HG03135 (cell line): Measurements from ENCODE around the gene GCN1.

ENCODE experiments used
- ATAC-seq: cut with Tn5 transposase; IDR thresholded peaks from one replicate; pipeline ENCODE4 v1.9.1; 2021; ENCODE audit warnings: mild to moderate bottlenecking, moderate library complexity; ENCODE audit not compliant: unreplicated experiment

GCN1 gene

DNA sequence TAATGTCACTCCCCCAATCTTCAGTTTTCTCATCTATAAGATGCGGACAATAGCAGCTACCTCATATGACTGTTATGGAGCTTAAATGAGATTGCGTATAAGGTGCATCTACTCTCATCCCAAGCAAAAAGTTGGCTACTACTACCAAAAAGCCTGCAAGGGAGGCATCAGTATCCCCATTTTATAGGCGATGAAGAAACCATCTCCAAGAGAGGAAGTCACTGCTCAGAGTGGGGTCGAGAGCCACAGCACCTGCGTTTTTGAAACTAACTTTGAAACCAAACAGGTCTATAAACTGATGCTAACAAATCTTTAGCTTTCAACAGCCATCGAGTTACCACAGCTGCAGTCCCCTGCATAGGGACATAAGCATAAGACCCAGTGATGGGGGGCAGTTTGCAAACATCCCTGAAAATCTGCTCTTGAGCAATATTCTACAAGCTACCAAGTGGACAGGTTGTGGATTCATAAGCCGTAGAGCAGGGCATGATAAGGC is 3.5 kb downstream of the GCN1 start:
- ATAC-seq, result no peak

DNA sequence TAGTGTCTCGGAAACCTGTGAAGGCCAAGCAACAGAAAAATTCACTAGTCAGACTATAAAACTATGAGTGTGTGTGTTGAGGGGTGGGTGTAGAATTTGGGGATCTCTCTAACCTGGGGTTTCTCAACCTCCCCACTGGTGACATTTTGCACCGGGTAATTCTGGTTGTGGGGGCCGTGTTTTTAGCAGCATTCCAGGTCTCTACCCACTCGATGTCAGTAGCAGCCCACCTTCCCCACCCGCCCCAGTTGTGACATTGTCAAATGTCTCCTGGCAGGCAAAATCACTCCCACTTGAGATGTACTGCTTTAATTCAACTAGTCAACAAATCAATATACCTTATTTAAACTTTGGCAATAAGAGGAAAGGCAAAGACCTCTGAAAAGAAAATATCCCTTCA is 4.1 kb downstream of the GCN1 start:
- no peak for ATAC-seq

DNA sequence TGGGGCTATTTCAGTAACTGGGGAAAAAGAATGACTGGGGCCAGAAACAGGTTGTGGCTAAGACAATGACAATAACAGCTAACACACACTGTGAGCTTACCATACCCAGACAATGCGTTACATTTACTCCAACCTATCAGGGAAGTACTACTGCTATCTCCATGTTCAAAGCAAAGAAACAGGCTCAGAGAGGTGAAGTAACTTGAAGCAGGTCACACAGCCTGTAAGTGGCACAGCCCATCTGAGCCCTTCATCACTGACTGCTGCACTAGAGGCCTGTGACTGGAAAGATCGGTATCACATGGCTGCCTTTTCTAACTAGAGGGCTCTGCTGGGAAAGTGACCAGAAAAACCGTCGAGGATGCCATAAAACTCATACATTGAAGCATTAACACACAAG is 7.9 kb downstream of the GCN1 start:
- ATAC-seq, result no peak

DNA sequence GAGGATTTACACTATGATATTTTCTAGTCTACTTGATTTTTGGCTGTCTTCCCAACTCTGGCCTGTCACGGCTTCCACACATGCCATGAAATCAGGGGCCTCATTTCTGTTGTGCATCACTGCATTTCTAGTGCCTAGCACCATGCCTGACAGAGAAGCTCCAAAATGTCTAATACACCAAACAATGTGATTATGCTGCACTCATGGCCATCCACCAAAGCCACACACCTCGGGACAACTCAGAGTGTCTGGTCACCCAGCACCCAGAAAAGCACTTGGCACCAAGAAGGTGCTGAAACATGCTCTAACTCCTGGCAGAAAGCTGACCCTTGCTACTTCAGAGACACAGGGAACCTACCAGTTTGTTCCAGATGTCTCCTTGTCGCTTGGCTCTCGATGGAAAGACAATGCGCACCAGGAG is 11.3 kb downstream of the GCN1 start:
- ATAC-seq, result no peak

DNA sequence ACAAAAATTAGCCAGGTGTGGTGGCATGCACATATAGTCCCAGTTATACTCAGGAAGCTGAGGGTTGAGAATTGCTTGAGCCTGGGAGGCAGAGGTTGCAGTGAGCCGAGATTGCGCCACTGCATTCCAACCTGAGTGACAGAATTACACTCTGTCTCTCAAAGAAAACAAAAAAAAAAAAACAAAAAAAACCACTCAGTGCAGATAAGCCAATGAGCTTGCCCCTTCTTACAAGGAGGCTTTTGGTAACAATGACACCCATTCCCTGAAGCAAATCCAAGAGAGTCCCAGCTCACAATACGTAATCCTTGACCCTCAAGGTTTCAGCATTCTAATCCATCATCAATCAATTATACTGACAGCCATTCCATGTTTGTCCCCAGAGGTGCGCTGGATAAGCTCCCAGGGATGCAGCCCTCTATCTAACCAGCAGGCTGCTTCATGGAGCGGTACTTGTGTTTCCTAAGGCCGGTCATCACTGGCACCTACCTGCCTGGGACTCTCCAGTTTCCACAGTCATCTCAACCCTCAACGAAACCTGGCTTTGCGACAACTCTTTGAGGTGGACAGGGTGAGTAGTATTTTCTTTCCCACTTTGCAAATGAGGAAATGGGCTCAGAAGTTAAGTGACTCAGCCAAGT is 12.4 kb downstream of the GCN1 start:
- ATAC-seq, result no peak

DNA sequence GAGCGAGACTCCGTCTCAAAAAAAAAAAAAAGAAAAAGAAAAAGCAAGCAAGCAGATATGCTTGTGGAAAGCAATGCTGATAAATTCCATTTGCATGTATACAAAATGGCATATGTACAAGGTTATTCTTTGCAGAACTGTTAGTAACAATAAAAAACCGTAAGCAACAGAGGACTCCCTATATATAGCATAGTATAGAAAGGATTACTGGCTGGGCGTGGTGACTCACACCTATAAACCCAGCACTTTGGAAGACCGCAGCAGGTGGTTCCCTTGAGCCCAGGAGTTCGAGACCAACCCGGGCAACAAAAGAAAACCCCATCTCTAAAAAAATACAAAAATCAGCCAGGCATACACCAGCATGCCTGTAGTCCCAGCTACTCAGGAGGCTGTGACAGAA is 13.5 kb downstream of the GCN1 start:
- ATAC-seq, result no peak

DNA sequence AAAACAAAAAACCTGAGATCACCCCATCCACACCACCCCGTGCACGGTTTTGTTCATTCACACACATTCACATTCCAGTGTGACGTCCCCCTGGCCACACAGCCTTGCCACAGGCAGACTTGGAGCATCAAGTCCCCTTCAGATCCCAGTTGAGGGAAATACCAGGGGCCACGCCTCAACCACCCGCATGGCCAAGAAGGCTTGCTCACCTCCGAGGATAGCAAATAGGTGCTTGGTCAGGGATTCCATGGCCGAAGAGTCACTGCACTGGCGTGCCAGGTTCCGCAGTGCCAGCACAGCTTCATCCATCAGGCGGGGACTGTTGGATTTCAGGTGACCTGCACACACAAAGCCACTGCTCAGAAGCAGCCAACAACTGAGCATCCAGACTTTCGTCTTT is 19.0 kb downstream of the GCN1 start:
- no peak for ATAC-seq

DNA sequence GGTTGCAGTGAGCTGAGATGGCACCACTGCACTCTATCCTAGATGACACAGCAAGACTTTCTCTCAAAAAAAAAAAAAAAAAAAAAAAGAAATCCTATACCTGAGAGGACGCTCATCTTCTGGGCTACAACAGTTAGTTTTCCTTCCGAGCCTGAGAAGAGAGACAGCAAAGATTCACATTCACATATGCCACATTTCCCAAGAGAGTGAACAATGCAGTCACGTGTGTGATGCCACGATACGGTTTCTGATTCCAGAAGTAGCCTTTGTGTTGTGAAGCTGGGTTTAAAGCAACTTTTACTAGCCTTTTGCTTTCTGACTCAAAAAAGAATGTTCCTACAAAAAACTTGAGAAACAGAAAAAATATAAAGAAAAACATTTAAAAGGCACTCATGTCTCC is 19.5 kb downstream of the GCN1 start:
- ATAC-seq, result no peak

DNA sequence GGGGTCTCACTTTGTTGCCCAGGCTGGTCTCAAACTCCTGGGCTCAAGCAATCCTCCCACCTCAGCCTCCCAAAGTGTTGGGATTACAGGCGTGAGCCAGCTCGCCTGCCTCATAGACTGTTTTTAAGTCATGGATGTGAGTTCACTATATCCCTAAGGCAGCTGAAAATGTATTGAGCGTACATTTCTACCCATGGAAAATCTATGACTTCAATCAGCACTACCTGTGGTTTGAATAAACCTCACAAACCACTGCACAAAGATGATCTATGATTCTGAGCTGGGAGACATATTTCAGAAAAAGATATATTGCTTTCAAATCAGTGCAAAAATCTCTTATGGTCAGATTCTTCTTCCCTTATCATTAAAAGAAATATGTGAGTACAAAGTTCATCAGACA is 22.5 kb downstream of the GCN1 start:
- no peak for ATAC-seq

DNA sequence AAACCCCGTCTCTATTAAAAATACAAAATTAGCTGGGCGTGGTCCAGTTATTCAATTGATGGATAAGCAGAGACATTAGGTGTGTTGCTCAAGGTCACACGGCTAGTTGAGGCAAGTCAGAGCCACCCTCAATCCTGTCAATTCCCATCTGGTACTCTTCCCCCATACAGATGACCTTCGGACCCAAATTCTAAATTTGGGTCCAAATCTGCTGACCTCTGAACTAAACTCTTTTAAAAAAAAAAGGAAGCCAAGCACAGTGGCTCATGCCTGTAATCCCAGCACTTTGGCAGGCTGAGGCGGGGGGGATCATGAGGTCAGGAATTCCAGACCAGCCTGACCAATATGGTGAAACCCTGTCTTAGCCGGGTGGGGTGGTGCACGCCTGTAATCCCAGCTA is 23.9 kb downstream of the GCN1 start:
- no peak for ATAC-seq

DNA sequence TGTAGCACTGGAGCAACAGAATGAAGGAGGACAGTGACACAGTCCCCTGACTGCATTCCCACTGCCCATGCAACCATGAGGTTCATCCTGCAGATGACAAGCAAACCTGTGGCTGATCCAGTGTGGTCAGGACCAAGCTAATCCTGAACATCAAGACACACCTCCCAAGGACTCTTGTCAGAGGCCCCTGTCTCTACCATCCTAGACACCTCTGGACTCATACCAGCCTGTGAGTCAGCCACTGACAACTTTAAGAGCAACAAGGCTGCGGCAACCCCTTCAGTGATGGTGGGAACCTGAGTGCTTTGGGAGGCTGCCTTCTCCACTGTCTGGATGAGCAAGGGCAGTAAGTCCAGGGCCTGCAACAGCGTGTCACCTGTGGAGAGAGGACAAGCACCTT is 24.6 kb downstream of the GCN1 start:
- no peak for ATAC-seq

DNA sequence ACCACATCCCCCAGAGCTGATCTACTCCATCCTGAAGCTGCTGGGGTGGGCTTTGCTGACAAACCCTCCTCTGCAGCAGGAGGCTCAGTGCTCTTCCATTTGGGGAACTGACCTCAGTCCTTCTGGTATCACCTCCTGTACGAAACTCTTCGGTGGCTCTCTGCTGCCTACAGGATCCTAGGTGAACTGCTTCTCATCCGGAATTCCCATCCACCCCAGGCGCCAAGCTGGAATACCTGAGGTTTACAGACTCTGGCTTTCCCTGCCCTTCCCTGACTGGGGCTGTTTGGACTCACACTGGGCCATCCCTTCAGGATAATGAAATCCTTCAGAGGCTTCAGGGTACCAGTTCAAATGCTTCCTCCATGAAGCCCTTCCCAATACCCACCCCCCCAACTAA is 26.2 kb downstream of the GCN1 start:
- ATAC-seq, result no peak

DNA sequence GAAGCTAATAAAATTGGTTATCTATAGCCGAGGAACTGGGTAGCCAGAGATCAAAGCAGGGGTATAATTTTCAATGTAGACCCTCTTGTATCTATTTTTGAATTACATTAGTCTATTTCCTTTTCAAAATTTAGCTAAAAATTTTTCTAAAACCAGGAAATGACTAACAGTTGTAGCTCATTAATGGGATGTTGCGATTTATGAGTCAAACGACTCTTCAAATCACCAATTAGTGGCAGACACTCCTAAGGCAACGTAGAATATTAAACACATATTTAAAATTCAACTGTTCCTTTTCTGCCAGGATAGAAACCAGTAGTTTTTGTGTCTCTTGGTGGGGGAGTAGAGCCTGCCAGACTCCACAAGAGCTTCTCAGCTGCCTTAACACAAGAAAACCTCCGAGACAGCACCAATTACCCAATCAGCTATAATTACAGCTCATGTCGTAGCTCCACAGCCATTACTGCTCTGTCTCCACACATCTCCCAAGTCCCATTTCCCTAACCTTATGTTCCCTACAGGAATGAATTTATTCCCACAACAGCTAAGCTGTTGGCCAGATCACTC is 26.9 kb downstream of the GCN1 start:
- no peak for ATAC-seq

DNA sequence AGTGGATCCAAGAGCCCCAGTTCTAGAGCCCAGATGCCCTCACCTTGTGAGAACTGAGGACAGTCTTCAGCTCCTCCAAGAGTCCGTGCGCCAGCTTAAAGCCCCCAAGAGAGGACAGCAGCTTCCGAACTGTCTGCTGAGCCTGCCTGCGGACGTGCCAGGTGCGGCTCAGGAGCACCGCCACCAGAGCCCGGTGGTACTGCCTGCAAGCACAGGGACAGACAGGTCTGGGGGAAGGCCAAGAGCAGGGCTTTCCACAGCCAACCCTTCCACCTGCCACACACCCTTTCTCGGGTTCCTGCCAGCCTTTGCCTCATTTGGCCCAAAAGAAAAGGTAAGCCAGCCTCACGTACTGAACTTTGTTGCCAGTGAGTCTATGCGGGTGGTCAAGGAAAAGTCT is 30.2 kb downstream of the GCN1 start:
- ATAC-seq, result no peak

DNA sequence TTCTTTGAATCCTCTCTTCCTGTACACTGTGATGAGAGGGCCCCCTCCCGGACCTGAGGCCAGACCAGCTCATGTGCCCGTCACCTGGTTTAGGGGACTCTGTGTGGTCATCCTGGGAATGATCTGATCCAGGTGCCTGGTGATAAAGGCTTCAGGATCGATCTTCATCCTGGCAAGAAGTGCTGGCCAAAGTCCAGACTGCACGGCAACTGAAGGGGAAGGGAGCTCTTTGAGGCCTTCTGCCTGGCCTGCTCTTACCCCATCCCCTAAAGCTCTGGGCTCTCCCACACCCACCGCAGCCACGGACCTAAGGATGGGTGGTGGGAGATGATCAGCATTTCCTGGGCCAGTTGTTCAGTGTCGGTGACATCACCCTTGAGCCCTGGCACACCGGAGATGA is 31.8 kb downstream of the GCN1 start:
- ATAC-seq, result no peak

DNA sequence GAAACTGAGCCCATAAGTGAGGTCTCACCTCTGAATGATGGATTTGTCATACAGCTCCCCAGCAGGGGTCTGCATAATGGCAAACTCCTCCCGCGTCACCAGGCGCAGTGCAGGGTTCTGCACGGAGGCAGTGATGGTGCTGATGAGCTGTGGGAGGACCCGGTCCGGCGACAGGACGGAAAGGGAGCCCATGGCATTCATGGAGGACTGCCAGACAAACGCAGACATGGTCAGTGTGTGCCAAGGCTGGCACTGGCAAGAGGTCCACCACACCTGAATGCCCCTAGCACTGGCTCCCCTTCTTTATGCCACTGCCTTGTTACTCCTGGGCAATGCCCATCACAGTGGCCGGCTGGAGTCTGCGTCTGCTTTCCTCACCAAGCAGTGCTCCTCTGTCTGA is 32.7 kb downstream of the GCN1 start:
- ATAC-seq, result no peak

DNA sequence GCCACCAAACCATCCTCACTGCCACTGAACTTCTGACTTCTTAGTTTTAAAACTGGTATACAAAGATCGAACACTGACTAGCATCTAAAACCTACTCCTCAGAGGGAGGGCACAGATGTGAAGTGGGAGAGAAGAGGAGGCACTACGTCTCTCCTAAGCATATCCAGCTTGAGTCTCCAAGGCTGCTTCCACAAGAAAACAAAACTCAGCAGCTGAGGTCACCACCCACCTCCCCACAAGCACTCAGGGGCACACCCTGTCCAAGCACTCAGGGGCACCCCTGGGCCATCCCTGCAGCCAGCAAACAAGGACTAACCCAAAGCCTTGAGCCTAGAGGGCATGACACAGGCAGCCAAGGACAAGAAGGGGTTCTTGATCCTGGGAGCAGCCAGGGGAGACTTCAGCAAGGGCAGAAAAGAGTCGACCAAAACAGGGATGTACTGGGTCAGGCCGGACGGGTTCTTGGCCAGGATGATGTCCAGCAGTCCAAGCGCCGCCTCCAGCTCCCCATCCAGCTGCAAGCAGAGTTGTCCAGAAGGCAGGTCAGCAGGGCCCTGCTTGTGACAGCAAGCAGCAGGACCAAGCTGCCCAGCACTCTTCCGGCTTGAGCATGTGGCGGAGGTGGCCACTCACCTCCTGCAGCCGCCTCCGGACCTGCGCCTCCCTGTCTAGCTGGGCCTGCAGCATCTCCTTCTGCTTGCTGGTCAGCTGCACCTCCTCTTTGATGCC is 34.8 kb downstream of the GCN1 start:
- no peak for ATAC-seq

DNA sequence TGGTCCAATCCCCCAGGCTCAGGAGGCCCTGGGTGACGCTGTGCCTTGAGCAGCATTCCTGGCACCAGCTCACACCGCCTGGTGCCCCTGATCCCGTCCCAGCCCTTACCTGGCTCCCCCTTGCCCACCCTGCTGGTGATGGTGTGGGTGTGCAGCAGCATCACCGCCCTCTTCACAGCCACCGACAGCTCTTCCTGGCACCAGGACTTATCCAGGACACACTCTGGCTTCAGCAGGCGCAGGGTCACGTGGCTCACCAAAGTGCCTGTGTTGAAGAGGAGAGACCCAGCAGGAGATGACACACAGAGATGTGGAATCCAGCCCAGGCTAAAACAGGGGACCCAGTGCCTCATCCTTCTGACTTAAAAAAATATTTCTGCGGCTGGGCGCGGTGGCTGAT is 36.2 kb downstream of the GCN1 start:
- no peak for ATAC-seq

DNA sequence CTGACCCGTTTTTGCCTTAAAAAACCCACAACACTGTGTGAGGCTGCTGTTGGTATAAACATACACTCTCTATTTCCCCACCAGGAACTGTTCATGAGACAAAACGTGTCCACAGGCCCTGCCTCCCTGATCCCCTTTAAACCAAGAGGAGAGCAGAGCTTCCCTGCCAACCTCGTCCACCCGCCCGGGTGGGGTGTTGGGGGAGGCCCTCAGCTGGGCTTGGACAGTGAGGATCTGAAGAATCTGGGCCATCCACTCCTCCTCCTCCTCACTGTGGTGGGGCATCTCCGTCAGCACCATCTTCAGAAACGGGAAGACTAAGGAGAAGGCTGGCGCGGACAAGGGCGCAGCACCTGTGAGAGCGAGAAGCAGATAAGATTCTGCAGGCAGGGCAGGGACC is 36.8 kb downstream of the GCN1 start:
- ATAC-seq, result no peak

DNA sequence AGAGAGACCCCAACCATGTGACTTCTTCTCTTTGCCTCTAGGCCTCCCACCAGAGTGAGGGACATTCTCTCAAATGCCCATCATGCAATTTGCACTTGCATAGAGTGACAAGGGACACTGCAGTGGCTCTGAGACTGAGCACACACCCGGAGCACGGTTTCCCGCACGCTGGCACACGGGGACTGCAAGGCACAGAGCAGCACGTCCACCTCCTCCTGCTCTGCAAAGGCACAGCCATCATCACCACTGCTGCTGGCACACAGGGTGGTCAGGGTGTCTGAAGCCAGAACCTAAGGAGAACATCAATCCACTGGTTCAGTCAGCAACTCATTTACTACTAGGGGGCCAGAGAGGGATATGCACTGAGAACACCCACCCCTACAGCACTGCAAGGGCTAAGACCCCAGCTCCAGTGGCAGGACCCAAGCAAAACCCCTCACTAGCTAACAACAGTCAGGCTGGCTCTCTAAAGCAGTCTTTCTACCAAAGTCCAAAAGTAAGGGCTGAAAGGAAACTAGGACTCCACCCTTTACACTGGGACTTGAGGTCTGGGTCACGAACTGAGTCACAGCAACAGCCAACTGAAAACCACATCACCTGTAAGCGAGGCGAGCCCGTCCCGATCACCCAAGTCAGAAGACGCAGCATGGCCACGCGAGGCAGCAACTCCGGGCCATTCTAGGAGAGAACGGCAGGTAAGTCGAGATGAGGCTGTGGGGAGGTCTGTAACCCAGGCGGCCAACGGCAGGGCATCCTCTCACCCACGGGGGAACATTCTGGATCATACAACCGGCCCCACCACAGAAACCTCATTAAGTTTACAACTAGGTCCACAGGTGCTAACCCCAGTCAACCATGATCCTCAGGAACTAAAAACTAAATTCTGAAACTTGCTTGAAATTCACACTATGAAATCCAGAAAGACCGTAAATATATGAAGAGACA is 37.9 kb downstream of the GCN1 start:
- ATAC-seq, result no peak

DNA sequence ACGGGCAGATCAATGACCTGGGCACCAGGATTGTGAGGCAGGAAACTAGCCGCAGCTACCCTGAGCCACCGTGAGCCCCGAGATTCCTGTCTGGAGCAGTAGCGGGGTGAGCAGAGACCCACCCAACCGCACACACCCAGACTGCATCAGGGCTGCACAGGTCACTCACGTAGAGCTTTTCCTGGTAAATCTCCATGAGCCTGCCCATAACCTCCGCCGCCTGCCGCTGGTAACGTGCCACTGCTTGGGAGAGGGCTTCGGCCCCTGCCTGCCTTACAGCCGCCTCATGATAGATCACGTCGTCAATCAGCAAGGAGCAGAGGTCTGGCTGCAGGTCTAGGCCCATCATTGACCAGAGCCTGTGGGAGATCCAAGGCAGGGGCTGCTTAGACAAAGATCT is 39.4 kb downstream of the GCN1 start:
- ATAC-seq, result no peak
